ENCODE measurements around the gene RARG. TPM values are rescaled to one million over a fixed set of nuclear protein-coding genes. Genes with fewer than 3 reads are reported as not detected.
A peak's percentile ranks its signal among the peaks of the same experiment; 100 is the strongest.

The RARG gene
- total and polyA plus RNA-seq, 7 donors: 3.7 to 10.8 (median 6.2) TPM

DNA sequence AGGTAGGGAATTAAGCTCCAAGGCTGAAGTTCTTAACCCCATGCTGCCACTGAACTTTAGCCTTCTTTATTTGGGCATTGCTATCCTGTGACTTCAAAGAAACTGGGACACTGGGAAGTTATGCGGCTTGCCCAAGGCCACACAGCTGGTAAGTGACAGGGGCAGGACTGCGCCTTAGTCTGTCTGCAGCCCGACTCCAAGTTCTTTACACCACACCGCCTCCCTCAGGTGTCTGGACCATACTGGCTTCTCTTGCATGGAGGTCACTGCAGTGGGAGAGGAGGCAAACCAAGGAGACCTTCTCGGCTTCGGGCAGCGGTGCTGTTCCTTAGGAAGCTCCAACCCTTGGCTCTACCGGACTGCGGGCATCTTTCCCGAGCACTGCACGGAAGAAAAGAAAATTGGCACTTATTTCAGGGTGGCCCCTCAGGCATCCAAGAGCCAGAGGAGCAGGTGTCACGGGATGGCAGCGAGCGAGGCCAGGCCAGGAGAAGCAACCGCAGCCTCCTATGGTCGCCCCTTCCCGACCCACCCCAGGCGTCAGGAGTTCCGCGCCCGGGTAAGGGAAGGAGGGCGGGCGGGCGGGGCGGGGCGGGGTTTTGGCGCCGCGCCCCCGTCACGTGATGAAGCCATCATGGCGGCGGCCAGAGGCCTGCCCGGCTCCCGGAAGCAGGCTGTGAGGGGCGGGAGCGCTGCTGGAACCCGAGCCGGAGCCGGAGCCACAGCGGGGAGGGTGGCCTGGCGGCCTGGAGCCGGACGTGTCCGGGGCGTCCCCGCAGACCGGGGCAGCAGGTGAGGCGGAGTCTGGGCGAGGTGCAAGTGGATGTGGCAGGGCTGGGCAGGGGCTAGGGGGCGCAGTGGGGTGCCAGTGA is 19.7 kb upstream of the RARG start:
- intact Hi-C loops (cut with DNase I): loop anchor here (1.0 to 5.0 kb wide), 4 partner anchors 30 to 41 kb away; no protein-coding TSS in a partner anchor
- Histone ChIP-seq H3K4me1 (peaks cover 18% of the 10 kb centered on the region), H3K27ac (peak overlapping the region; percentile 87), H3K9me3 (no peaks in the 10 kb centered on the region), H3K36me3 (ENCODE audit: insufficient read depth in 1 of 2, low read depth in 1 of 2) (peaks cover 0 to 24% of the 10 kb centered on the region in 2 donors), H3K27me3 (ENCODE audit: insufficient read depth in 3 of 3, low read length in 2 of 3) (no peaks in the 10 kb centered on the region), H3K4me3 (peak overlapping the region; percentile 84)
- 0% methylated on average over 35 to 51 of the region's 51 CpGs for WGBS, 3 donors
- TF ChIP-seq, protein P1, sequence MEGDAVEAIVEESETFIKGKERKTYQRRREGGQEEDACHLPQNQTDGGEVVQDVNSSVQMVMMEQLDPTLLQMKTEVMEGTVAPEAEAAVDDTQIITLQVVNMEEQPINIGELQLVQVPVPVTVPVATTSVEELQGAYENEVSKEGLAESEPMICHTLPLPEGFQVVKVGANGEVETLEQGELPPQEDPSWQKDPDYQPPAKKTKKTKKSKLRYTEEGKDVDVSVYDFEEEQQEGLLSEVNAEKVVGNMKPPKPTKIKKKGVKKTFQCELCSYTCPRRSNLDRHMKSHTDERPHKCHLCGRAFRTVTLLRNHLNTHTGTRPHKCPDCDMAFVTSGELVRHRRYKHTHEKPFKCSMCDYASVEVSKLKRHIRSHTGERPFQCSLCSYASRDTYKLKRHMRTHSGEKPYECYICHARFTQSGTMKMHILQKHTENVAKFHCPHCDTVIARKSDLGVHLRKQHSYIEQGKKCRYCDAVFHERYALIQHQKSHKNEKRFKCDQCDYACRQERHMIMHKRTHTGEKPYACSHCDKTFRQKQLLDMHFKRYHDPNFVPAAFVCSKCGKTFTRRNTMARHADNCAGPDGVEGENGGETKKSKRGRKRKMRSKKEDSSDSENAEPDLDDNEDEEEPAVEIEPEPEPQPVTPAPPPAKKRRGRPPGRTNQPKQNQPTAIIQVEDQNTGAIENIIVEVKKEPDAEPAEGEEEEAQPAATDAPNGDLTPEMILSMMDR (IDR thresholded peaks at IDR 0.05): peak; percentile 41
- ATAC-seq: peak; percentile 90 to 94 (median 91)
- peak; percentile 81 to 90 for DNase-seq

DNA sequence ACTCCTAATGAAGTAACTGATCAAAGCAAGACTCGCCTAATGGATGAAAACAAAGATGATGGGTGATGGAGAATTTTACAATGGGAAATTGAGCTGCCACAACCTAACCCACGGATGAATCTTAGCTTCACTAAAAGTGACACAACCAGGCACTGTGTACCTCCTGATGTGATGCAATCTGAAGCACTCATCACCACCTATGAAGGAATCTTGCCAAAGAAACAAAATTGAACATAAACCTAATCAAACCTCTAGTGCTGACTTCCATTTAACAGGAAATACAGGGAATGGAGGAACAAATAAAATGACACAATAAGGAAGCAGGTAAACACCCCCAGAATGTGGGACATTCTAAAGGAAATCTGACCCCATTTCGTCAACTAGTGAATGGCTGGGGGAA is 13.3 kb upstream of the RARG start:
- DNase-seq (no peak), ATAC-seq (no peak)
- Histone ChIP-seq H3K9me3 (no peaks in the 10 kb centered on the region), H3K36me3 (ENCODE audit: insufficient read depth in 1 of 2, low read depth in 1 of 2) (no peaks in the 10 kb centered on the region), H3K27ac (no peak overlapping the region), H3K4me1 (no peaks in the 10 kb centered on the region), H3K27me3 (ENCODE audit: insufficient read depth in 3 of 3, low read length in 2 of 3) (peaks cover 0 to 11% (median 4%) of the 10 kb centered on the region in 3 donors), H3K4me3 (no peak overlapping the region)
- TF ChIP-seq, protein P1 (IDR thresholded peaks at IDR 0.05): no peak
- intact Hi-C loops (cut with DNase I): no loop called here
- WGBS, 3 donors: 78 to 82% (median 79%) methylated on average over 3 of the region's 3 CpGs

DNA sequence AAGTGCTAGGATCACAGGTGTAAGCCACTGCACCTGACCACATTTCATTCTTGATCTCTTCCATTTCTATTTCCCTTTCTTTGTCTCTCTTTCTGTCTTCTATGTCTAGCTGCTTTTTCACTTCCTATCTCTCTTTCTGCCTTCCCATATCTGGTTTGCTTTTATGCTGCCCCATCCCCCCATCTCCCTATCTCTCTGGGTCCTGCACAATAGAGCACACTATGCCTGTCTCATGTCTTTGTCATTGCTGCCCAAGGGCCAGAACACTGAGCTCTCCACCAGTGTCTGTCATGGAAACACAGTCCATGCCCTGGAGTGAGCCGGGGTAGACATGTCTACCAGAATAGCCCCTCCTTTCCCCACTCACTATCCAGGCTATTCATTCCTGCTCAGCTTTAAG is 12.3 kb upstream of the RARG start:
- Histone ChIP-seq H3K27me3 (ENCODE audit: insufficient read depth in 3 of 3, low read length in 2 of 3) (peaks cover 0 to 11% (median 4%) of the 10 kb centered on the region in 3 donors), H3K27ac (no peak overlapping the region), H3K4me3 (no peak overlapping the region), H3K9me3 (no peaks in the 10 kb centered on the region), H3K36me3 (ENCODE audit: insufficient read depth in 1 of 2, low read depth in 1 of 2) (no peaks in the 10 kb centered on the region), H3K4me1 (no peaks in the 10 kb centered on the region)
- intact Hi-C loops (cut with DNase I): no loop called here
- 49 to 65% (median 63%) methylated on average over 1 of the region's 1 CpG for WGBS, 3 donors
- DNase-seq (no peak), ATAC-seq (no peak)
- TF ChIP-seq, protein P1 (IDR thresholded peaks at IDR 0.05): no peak

DNA sequence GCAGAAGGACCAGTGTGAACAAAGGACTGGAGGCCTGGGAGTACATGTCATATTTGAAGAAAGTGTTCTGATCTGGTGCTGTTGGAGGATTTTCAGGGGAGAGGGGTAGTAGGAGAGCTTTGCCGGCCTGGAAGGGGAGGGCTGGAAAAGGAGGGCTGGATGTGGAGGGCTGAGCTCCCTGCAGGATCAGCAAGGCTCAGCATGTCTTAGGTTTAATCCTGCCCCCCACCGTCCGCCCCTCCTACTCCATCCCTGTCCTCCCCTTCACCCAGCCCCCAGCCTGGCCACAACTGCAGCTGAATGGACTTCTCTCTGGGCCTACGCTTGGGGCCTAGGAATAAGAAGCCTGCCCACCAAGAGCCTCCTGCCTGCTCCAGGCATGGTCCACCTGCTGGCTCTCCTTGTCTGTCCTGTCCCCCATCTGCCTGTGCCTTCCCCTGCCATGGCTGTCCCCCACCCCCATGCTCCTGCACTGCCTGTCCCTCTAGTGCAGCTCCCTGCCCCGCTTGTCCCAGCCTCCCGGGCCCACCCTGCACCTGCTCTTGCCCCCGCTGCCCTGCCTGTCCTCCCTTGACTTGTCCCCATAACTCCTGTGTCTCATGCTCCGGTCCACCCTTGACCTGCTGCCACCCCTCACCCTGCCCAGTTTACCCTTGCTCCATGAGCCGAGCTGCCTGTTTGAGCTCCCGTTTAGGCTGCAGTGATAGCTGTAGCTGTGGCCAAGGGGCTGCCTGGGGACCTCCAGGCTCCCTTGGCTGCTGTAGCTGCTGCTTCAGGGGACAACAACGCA is 9.8 kb upstream of the RARG start:
- Histone ChIP-seq H3K4me3 (no peak overlapping the region), H3K9me3 (no peaks in the 10 kb centered on the region), H3K4me1 (no peaks in the 10 kb centered on the region), H3K36me3 (ENCODE audit: insufficient read depth in 1 of 2, low read depth in 1 of 2) (no peaks in the 10 kb centered on the region), H3K27me3 (ENCODE audit: insufficient read depth in 3 of 3, low read length in 2 of 3) (peaks cover 0 to 11% (median 4%) of the 10 kb centered on the region in 3 donors), H3K27ac (no peak overlapping the region)
- TF ChIP-seq, protein P1 (IDR thresholded peaks at IDR 0.05): no peak
- ATAC-seq (no peak), DNase-seq (peak in 1 of 2 donors; percentile 42)
- intact Hi-C loops (cut with DNase I): no loop called here
- 62 to 66% (median 63%) methylated on average over 10 to 11 of the region's 11 CpGs for WGBS, 3 donors
